CD4-positive, alpha-beta T cell treated with Interleukin-15 for 1 hour (primary cell): ENCODE data around the gene CSRNP3.
"Not testable (repeated sequence)": the region's sequence is repeated elsewhere in the genome, so short reads cannot be mapped to it uniquely, and the experiment has no call there.

Experiments used
- DNase-seq: peaks from one replicate; pipeline ENCODE4 v3.0.0-alpha.2; 2020

CSRNP3 gene

DNA sequence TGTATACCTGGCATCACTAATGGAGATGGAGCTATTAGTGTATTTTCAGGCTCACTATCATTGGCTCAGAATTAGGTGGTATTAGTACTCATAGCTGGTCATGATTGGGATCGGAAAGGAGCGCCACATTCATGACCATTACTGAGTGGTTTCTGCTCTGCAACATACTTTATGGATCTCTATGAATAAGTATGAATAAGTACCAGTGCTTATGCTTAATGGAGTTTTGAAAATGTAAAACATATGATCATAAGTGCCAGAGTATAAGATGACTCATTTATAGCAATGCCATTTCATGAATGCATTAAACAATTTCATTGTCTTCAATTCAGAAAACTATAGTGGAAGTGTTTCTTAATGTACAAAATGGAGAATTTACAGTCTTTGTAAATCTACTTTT is 167.9 kb downstream of the CSRNP3 start:
- no peak for DNase-seq

DNA sequence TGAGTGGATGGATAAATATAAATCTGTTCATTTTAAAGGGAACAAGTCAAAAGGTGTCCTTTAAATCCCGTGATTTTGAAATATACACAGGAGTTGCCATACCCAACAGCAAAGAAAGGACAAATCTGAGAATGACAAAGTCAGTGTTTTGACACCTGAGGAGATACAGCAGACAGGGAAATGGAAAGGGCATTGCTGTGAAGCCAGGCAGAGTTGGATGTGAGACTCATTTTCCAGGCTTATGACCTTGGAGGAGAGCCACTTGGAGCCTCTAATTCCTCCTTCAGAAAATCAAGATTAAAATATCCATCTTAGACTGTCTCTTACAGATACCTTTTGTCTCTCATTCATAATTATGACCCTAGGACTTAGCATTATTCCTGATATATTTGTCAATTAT is 170.0 kb downstream of the CSRNP3 start:
- no peak for DNase-seq

DNA sequence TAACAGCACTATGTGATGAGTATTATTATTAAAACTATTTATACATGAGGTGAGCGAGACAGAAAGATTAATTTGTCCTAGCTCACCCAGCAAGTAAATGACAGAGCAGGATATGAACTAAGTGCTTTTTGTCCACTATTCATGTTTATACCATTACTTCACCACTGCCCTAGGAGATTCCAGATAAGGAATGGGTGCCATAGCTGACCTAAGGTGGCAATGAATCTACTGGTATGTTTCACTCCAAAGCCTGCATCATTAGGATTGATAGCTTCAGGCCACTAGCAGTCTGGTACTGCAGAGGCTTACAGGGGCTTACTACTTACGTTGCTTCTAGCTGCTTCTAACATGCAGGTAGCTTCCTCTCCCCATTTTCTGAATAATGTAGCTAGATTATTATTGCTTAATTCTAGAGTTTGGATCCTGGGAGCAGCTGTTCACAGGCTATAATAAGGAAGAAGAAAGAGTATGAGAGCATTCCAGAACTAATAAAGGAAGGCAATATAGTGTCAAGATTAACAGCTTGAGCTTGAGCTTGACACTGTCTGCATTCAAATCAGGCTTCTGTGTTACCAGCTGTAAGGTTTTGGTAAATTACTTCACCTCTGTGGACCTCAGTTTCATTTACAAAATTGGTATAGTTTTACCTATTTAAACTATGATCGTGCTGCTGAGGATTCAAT is 170.9 kb downstream of the CSRNP3 start:
- no peak for DNase-seq

DNA sequence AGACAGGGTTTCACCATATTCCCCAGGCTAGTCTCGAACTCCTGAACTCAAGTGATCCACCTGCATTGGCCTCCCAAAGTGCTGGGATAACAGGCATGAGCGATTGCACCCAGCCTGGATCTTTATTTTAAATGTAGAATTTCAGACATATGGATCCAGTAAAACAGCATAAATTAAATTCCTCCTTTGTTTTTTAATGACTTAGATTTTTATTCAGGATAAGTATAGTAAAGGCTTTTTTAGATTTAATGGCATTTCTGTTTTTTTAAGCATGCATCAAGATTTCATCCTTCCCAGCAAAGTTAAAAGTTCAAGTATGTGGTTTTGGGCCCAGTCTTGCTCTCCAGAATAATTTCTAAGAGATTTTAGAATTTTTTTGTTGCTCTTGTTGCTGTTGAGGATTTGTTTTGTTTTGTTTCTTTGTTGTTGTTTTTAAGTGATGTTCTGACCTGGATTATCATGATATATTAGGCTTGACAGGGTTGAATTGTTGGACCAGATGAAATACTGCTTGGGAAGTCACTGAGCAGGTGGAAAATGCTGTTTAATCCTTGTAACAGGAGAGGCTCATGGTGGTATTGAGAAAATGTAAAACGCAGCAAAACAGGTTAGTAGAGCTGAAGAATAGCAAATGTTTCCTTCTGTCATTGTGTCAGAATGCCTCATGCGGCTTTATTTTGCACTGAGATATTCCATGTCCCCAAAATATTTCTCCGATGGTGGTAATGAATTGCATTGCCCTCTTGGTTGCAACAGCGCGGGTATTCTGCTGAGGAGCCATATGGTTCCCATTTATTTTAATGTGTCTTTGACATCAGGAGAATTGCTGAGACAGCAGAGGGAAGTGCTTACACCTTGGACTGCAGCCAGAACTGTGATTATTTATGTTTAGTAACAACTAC is 176.7 kb downstream of the CSRNP3 start:
- DNase-seq, result no peak

DNA sequence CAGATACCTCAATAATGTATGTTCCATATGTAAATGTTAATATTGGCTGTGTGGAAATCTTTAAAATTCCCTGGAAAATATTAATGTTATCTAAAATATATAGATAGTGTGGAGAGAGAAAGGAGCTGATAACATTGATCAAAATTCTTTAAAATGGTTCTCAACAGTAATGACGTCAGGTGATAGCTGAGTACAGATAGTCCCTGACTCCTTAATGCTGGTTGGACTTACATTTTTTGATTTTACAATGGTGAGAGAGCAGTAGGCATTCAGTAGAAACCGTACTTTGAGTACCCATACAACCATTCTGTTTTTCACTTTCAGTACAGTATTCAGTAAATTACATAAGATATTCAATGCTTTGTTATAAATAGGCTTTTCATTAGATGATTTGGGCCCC is 177.9 kb downstream of the CSRNP3 start:
- no peak for DNase-seq

DNA sequence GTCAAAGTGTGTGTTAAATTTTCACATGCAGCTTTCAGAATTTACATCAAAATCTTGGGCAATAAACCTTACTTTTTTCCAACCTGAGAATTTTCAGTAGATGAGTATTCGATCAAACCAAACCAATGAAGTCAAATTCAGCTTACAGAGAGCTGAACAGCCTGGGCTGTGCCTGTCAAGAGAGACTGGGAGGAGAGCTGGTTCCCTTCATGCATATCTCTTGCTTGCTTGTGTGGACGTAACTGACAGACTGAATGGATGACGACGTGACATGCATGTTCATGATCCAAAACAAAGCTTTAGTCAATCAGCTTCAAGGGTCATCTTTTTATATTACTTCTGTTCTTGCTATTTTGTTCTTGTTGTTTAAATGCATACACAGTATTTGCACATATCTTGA is 179.3 kb downstream of the CSRNP3 start:
- DNase-seq, result no peak

DNA sequence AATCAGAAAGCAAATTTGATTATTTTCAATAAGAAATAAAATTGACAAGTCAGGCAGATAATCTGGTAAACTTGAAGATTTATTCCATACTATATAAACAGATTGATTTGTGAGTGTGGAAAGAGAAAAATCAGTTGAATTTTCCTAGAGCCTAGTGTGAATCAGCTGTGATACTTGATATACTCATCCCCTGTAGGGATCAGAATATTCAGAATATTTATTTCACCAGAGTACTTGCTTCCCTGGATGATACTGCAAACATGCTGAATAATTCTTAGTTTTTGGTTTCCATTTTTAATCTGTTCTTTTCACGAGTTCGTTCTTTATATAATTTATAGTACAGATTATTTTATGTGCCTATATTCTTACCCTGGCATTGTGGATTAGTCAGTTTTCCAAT is 181.7 kb downstream of the CSRNP3 start:
- no peak for DNase-seq

DNA sequence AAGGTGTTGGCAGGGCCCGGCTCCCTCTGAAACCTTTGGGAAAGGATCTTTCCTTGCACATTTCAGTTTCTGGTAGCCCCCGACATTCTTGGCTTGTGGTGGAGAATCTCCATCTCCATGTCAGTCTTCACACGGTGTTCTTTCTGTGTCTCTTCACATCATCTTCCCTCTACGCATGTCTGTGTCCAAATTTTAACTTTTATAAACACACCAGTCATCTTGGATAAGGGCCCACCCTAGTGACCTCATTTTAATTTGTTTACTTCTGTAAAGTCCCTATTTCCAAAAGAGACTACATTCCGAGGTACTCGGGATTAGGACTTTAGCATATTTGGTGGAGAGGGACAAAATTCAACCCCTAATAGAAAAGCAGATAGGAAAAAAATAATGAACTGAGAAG is 186.2 kb downstream of the CSRNP3 start:
- DNase-seq, result no peak

DNA sequence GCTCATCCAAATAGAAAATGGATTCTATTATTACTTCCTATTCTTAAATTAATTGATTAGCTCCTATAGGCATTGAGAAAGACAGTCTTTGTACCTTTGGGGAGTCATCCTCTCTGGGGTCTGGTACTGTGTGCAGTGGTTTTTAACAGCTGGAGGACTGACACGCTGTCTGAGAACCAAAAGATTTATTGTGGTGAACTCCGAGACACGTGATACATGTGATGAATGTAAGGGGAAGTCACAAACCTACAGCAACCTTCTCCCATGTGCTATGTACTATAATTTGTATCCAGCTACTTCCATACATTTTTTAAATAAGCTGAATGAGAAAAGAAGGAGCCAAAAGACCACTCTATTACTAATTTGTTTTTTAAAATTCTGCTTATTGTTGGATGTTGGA is 190.9 kb downstream of the CSRNP3 start:
- no peak for DNase-seq

DNA sequence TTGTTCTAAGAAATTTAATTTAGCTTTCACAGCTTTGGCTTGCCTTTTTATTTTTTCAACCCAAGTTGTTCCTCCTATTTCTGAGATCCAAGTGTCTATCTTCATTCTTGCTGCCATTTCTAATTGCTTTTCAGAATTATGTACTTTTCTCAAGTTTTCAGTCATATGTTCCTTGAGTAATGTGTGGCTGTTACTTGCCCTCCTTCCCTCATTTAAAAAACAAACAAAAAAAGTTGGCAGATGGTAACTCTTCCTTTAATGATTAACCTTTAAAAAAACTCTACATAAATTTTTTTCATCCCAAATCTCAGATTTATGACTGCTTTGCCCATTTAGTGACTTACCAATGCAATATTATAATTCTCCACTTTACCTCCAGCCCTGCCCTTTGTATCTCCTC is 193.2 kb downstream of the CSRNP3 start:
- DNase-seq, result no peak

DNA sequence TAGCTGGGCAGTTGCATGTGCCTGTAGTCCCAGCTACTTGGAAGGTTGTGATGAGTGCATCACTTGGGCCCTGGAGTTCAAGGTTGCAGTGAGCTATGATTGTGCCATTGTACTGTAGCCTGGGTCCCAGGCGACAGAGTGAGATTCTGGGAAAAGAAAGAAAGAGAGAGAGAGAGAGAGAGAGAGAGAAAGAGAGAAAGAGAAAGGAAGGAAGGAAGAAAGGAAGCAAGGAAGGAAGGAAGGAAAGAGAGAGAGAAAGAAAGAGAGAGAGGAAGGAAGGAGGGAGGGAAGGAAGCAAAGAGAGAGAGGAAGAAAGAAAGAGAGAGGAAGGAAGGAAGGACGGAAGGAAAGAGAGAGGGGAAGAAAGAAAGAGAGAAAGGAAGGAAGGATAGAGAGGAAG is 196.1 kb downstream of the CSRNP3 start:
- no peak for DNase-seq

DNA sequence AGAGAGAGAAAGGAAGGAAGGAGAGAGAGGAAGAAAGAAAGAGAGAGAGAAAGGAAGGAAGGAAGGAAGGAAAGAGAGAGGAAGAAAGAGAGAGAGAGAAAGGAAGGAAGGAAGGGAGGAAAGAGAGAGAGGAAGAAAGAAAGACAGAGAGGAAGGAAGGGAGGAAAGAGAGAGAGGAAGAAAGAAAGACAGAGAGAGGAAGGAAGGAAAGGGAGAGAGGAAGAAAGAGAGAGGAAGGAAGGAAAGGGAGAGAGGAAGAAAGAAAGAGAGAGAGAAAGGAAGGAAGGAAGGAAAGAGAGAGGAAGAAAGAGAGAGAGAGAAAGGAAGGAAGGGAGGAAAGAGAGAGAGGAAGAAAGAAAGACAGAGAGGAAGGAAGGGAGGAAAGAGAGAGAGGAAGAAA is 196.6 kb downstream of the CSRNP3 start:
- DNase-seq, result not testable (repeated sequence)

DNA sequence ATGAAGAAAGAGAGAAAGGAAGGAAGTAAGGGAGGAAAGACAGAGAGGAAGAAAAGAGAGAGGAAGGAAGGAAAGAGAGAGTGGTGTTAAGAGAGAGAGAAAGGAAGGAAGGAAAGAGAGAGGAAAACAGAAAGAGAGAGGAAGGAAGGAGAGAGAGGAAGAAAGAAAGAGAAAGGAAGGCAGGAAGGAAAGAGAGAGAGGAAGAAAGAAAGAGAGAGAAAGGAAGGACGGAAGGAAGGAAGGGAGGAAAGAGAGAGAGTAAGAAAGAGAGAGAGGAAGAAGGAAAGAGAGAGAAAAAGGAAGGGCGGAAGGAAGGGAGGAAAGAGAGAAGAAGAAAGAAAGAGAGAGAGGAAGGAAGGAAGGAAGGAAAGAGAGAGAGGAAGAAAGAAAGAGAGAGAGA is 197.1 kb downstream of the CSRNP3 start:
- no peak for DNase-seq

DNA sequence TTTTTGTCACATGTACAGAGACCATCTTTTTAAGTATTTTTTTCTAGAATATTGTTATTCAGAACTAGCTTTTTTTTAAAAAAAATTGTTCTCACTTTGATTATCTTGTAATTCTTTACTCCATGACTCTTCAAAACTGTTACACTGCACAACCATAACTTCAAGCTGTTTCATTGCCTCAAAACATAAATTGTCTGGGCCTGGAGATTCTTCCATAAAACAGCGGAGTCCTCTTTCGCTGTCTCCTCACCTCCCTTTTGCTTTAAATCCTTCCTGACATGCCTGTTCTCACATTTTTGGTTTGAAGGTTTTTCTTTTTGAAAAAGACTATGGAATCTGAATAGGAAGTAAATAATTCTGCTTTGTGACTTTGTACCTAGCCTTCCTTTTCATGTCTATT is 197.9 kb downstream of the CSRNP3 start:
- DNase-seq, result no peak

DNA sequence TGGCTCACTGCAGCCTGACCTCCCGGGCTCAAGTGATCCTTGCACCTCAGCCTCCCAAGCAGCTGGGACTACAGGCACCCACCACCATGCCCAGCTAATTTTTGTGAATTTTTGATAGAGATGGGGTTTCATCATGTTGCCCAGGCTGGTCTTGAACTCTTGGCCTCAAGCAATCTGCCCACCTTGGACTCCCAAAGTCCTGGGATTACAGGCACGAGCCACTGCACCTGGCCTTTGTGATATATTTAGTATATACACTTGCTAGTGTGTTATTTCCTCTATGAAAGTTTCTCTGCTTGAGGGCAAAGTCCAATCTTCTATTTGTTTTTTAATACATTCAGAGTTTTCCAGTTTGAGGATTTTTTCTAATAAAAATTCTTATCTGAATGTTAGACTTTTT is 205.3 kb downstream of the CSRNP3 start:
- DNase-seq, result no peak

DNA sequence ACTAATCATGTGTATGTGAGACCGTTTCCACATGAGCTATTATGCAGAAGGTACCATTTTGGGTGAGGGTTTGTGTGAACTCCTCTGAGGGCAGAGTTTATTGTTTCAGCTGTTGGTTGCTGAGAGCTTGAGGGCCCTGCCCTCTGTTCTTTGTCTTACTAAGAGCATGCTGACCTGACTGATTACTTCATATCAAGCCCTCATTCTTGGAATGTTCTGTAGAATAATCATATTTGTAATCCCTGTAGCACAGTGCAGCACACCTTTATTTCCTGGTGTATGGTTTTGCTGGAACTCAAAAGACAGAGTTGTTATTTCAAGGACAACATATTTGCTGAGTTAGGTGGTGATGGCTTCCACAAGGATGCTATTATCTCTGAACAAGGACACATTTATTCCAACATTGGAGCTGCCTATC is 206.1 kb downstream of the CSRNP3 start:
- DNase-seq, result no peak

DNA sequence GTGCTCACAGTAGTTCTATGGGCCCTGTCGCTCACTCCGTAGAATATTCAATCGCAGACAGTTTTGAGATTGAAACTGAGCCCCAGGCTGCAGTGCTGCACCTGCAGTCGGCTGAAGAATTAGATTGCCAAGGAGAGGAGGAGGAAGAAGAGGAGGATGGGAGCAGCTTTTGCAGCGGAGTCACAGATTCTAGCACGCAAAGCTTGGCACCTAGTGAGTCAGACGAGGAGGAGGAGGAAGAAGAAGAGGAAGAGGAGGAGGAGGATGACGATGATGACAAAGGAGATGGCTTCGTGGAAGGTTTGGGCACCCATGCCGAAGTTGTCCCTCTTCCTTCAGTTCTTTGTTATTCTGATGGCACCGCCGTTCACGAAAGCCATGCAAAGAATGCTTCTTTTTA is 209.4 kb downstream of the CSRNP3 start:
- DNase-seq, result no peak

DNA sequence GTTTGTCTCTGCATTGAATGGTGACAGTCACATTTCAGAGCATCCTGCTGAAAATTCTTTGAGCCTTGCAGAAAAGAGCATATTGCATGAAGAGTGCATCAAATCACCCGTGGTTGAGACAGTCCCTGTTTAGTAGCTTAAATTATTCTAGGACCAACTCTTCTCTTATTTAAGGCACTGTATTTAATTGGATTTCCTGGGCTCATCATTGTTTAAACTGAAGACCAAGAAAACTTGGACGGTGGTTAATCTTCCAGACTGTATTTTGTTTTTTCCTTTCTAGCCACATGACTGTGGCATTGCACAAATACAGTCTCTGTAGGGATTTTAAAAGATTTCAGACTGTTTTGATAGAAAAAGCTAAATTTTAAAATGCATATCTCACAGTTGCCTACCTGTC is 210.1 kb downstream of the CSRNP3 start:
- DNase-seq, result no peak

DNA sequence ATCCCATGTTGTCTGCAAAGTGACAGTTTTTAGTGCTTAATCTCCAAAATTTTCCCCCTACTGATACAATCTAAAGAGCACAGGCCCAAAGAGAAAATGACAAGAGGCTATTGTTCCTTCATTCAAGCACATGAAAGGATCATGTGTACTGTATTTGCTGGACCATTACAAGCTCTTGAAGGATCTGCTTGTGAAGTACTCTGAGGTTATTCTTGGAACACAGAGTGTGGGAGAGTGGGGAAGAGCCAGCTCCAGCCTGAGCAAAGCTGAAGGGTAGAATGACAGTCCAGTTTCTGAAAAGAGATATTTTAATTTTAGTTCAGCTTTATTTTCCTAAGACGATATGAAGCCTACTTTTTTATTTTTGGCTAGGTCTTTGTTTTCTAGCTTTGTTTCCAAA is 212.3 kb downstream of the CSRNP3 start:
- no peak for DNase-seq

DNA sequence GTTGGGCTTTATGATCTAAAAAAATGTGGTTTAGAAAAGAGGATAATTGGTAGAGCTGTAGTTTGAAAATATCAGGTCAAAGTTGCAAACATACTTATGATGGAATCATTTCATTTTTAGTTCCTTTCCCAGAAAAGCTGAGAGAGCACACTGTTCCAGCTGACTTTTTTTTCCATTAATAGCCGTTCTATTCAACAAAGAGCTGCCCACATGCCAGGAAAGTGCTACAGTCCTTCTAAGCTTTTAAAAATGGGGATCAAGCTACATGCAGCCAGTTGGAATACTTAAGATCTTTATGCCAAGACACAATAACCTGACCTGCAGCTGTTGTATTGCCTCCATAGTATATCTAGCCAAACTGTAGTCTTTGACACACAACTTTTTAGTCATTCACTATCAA is 213.0 kb downstream of the CSRNP3 start:
- no peak for DNase-seq

DNA sequence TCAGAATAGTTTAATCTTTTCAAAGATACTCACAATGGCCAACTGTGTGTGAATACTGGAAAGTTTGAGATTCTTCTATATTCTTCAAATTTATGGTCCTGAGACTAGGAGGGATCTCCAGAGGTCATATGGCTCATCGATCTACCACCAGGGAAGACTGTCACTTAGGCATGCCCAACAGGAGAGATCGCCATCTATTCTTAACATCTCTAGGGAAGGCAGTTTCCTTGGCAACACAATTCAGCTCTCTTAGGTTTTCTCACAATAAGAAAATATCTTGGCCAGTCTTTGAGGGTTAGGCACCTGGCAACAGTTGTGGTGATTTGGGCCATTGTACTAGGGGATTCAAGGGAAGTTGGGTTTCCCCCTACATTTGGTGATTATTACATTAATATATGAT is 217.3 kb downstream of the CSRNP3 start:
- DNase-seq, result no peak

DNA sequence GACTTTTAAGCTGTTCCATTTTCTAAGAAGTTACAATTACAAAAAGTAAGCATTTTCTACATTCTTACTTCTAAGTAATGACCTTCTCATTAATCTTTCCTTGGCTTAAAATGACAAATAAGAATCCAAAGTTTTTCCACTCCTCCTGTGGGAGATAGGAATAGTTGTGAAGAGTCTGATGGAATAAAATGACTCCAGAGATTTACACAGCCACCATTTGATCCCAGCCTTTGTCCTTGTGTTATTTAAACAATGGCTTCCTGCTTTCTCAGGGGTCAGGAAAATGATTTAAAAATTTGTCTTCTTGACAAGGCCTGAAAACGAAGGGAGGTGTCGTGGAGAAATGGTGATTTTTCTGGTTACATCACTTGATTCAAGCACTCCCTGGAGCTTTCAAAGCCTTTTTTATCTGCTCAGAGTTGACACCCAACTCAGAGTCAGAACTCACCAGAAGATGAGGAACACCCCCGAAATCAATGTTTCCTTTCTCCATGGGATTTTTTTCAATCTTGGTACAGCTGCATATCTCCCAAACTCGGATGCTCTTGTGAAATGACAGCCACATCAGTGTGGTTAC is 218.0 kb downstream of the CSRNP3 start:
- no peak for DNase-seq

DNA sequence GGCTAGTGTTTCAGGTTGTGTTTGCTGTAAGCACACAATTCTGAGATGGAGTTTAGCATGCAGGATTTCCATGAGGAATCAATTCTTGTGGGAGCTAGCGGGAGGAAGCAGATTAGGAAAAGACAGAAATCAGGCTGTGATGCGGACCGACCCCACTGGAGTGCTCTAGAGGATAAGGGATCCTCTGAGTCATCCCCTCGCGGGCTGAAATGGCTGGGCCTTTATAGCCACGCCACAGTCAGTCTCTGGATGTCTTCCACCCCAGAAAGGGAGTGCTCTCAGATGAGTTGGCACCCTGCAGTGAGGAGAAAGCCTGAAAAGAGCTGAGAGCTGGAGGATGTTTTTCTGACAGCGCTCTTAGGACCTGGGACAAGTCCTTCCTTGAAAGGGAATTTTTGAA is 222.1 kb downstream of the CSRNP3 start:
- DNase-seq, result no peak

DNA sequence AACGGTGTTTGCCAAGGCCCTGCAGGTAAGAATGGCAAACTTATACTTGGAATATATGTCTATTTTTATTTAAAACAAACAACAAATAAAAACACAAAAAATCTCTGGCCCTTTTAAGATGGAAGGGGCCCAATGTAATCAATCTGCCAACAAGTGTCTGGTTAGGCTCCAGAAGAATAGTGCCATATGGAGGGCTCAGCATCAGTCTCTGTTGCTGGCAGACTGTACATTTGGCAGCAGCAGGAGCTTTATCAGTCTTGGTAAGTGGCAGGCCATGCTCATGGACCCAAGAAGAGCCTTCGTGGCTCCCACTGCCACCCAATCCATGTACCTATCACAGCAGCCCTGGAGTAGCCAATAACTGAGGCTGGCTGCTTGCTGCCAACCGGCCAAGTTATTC is 223.4 kb downstream of the CSRNP3 start:
- DNase-seq, result no peak
